Measurements from ENCODE around the gene ALDH1A1. TPM values are rescaled to one million over a fixed set of nuclear protein-coding genes. Genes with fewer than 3 reads are reported as not detected.

The ALDH1A1 gene
- total RNA-seq, 2 experiments from 2014 or later: not detected

- Mint-ChIP-seq H3K4me3 (no peak overlapping the region), H3K36me3 (no peaks in the 10 kb centered on the region), H3K27ac (no peak overlapping the region), H3K4me1 (ENCODE audit: low read depth) (no peaks in the 10 kb centered on the region), H3K27me3 (peaks cover 4% of the 10 kb centered on the region), H3K9me3 (no peaks in the 10 kb centered on the region)
- intact Hi-C loops (cut with micrococcal nuclease): no loop called here
- CTCF ChIA-PET: interaction anchor here (1.1 kb wide), 1 partner anchor 18 kb away, joined by 3 read pairs; no protein-coding TSS in a partner anchor
- POLR2A ChIA-PET: no interaction called here
- no peak for DNase-seq
These were observed 63.9 kb downstream of the ALDH1A1 start for GRCh38 chr9:72888943-72889342.

- Mint-ChIP-seq H3K27me3 (peaks cover 4% of the 10 kb centered on the region), H3K4me1 (ENCODE audit: low read depth) (no peaks in the 10 kb centered on the region), H3K27ac (no peak overlapping the region), H3K4me3 (no peak overlapping the region), H3K9me3 (no peaks in the 10 kb centered on the region), H3K36me3 (no peaks in the 10 kb centered on the region)
- no peak for DNase-seq
- ChIA-PET POLR2A (no interaction called here), CTCF (interaction anchor here (1.1 kb wide), 1 partner anchor 17 kb away, joined by 3 read pairs; no protein-coding TSS in a partner anchor)
- intact Hi-C loops (cut with micrococcal nuclease): no loop called here
These were observed 64.8 kb downstream of the ALDH1A1 start for GRCh38 chr9:72888067-72888466.

GRCh38 chr9:72886386-72886785 is 66.5 kb downstream of the ALDH1A1 start:
- no peaks in the 10 kb centered on the region for H3K36me3 Mint-ChIP-seq
- no peaks in the 10 kb centered on the region for H3K4me1 Mint-ChIP-seq (ENCODE audit: low read depth)
- intact Hi-C loops (cut with micrococcal nuclease): no loop called here
- peaks cover 4% of the 10 kb centered on the region for H3K27me3 Mint-ChIP-seq
- no peak overlapping the region for H3K4me3 Mint-ChIP-seq
- no peaks in the 10 kb centered on the region for H3K9me3 Mint-ChIP-seq
- POLR2A ChIA-PET: no interaction called here
- CTCF ChIA-PET: no interaction called here
- no peak for DNase-seq
- no peak overlapping the region for H3K27ac Mint-ChIP-seq

GRCh38 chr9:72884508-72884907 is 68.3 kb downstream of the ALDH1A1 start:
- ChIA-PET POLR2A (no interaction called here), CTCF (no interaction called here)
- H3K27ac Mint-ChIP-seq: no peak overlapping the region
- H3K4me3 Mint-ChIP-seq: no peak overlapping the region
- intact Hi-C loops (cut with micrococcal nuclease): no loop called here
- H3K9me3 Mint-ChIP-seq: no peaks in the 10 kb centered on the region
- no peaks in the 10 kb centered on the region for H3K27me3 Mint-ChIP-seq
- no peak for DNase-seq
- no peaks in the 10 kb centered on the region for H3K36me3 Mint-ChIP-seq
- H3K4me1 Mint-ChIP-seq (ENCODE audit: low read depth): no peaks in the 10 kb centered on the region

GRCh38 chr9:72883875-72884274 is 69.0 kb downstream of the ALDH1A1 start:
- no peaks in the 10 kb centered on the region for H3K36me3 Mint-ChIP-seq
- DNase-seq: no peak
- no peak overlapping the region for H3K4me3 Mint-ChIP-seq
- ChIA-PET CTCF (no interaction called here), POLR2A (no interaction called here)
- no peaks in the 10 kb centered on the region for H3K27me3 Mint-ChIP-seq
- intact Hi-C loops (cut with micrococcal nuclease): no loop called here
- H3K27ac Mint-ChIP-seq: no peak overlapping the region
- H3K4me1 Mint-ChIP-seq (ENCODE audit: low read depth): no peaks in the 10 kb centered on the region
- no peaks in the 10 kb centered on the region for H3K9me3 Mint-ChIP-seq

- H3K9me3 Mint-ChIP-seq: no peaks in the 10 kb centered on the region
- H3K36me3 Mint-ChIP-seq: no peaks in the 10 kb centered on the region
- H3K27ac Mint-ChIP-seq: no peak overlapping the region
- no peak overlapping the region for H3K4me3 Mint-ChIP-seq
- ChIA-PET CTCF (interaction anchor here (1.1 kb wide), 1 partner anchor 200 kb away, joined by 3 read pairs; no protein-coding TSS in a partner anchor), POLR2A (no interaction called here)
- no peak for DNase-seq
- H3K4me1 Mint-ChIP-seq (ENCODE audit: low read depth): no peaks in the 10 kb centered on the region
- no peaks in the 10 kb centered on the region for H3K27me3 Mint-ChIP-seq
- intact Hi-C loops (cut with micrococcal nuclease): no loop called here
These were observed 70.6 kb downstream of the ALDH1A1 start for GRCh38 chr9:72882117-72882775.

GRCh38 chr9:72880821-72881220 is 72.0 kb downstream of the ALDH1A1 start:
- intact Hi-C loops (cut with micrococcal nuclease): no loop called here
- no peaks in the 10 kb centered on the region for H3K9me3 Mint-ChIP-seq
- ChIA-PET POLR2A (no interaction called here), CTCF (no interaction called here)
- H3K27me3 Mint-ChIP-seq: no peaks in the 10 kb centered on the region
- DNase-seq: no peak
- H3K36me3 Mint-ChIP-seq: no peaks in the 10 kb centered on the region
- H3K4me1 Mint-ChIP-seq (ENCODE audit: low read depth): no peaks in the 10 kb centered on the region
- H3K27ac Mint-ChIP-seq: no peak overlapping the region
- H3K4me3 Mint-ChIP-seq: no peak overlapping the region

GRCh38 chr9:72875221-72875620 is 77.6 kb downstream of the ALDH1A1 start:
- no peak overlapping the region for H3K4me3 Mint-ChIP-seq
- no peaks in the 10 kb centered on the region for H3K9me3 Mint-ChIP-seq
- no peak for DNase-seq
- peaks cover 4% of the 10 kb centered on the region for H3K27me3 Mint-ChIP-seq
- ChIA-PET CTCF (no interaction called here), POLR2A (no interaction called here)
- H3K4me1 Mint-ChIP-seq (ENCODE audit: low read depth): no peaks in the 10 kb centered on the region
- H3K27ac Mint-ChIP-seq: no peak overlapping the region
- H3K36me3 Mint-ChIP-seq: no peaks in the 10 kb centered on the region
- intact Hi-C loops (cut with micrococcal nuclease): no loop called here

- ChIA-PET CTCF (no interaction called here), POLR2A (no interaction called here)
- peaks cover 4% of the 10 kb centered on the region for H3K27me3 Mint-ChIP-seq
- intact Hi-C loops (cut with micrococcal nuclease): loop anchor here (5.0 kb wide), 1 partner anchor 208 kb away; no protein-coding TSS in a partner anchor
- no peak overlapping the region for H3K4me3 Mint-ChIP-seq
- no peaks in the 10 kb centered on the region for H3K4me1 Mint-ChIP-seq (ENCODE audit: low read depth)
- H3K36me3 Mint-ChIP-seq: no peaks in the 10 kb centered on the region
- no peak for DNase-seq
- no peak overlapping the region for H3K27ac Mint-ChIP-seq
- no peaks in the 10 kb centered on the region for H3K9me3 Mint-ChIP-seq
These were observed 78.5 kb downstream of the ALDH1A1 start for GRCh38 chr9:72874344-72874743.

- Mint-ChIP-seq H3K27ac (no peak overlapping the region), H3K4me3 (no peak overlapping the region), H3K9me3 (no peaks in the 10 kb centered on the region), H3K4me1 (ENCODE audit: low read depth) (no peaks in the 10 kb centered on the region), H3K27me3 (peaks cover 4% of the 10 kb centered on the region), H3K36me3 (no peaks in the 10 kb centered on the region)
- CTCF ChIA-PET: interaction anchor here (0.7 to 1.1 kb wide), 2 partner anchors 16 to 592 kb away, joined by 3 read pairs; no protein-coding TSS in a partner anchor
- POLR2A ChIA-PET: no interaction called here
- intact Hi-C loops (cut with micrococcal nuclease): loop anchor here (5.0 kb wide), 1 partner anchor 209 kb away; no protein-coding TSS in a partner anchor
- no peak for DNase-seq
These were observed 79.4 kb downstream of the ALDH1A1 start for GRCh38 chr9:72873456-72873855.

GRCh38 chr9:72872718-72873117 is 80.1 kb downstream of the ALDH1A1 start:
- no peaks in the 10 kb centered on the region for H3K36me3 Mint-ChIP-seq
- no peaks in the 10 kb centered on the region for H3K4me1 Mint-ChIP-seq (ENCODE audit: low read depth)
- no peak overlapping the region for H3K27ac Mint-ChIP-seq
- peaks cover 4% of the 10 kb centered on the region for H3K27me3 Mint-ChIP-seq
- CTCF ChIA-PET: interaction anchor here (0.7 to 2.1 kb wide), 3 partner anchors 16 to 592 kb away, joined by 3 to 8 read pairs (median 3); no protein-coding TSS in a partner anchor
- DNase-seq: no peak
- no peaks in the 10 kb centered on the region for H3K9me3 Mint-ChIP-seq
- POLR2A ChIA-PET: no interaction called here
- intact Hi-C loops (cut with micrococcal nuclease): loop anchor here (5.0 kb wide), 1 partner anchor 210 kb away; no protein-coding TSS in a partner anchor
- no peak overlapping the region for H3K4me3 Mint-ChIP-seq

GRCh38 chr9:72871685-72872084 is 81.2 kb downstream of the ALDH1A1 start:
- ChIA-PET POLR2A (no interaction called here), CTCF (interaction anchor here (0.9 to 2.1 kb wide), 2 partner anchors 17 to 150 kb away, joined by 3 to 8 read pairs; no protein-coding TSS in a partner anchor)
- Mint-ChIP-seq H3K27me3 (peaks cover 6% of the 10 kb centered on the region), H3K4me1 (ENCODE audit: low read depth) (no peaks in the 10 kb centered on the region), H3K9me3 (no peaks in the 10 kb centered on the region), H3K36me3 (no peaks in the 10 kb centered on the region), H3K4me3 (no peak overlapping the region), H3K27ac (no peak overlapping the region)
- intact Hi-C loops (cut with micrococcal nuclease): loop anchor here (2.0 to 5.0 kb wide), 2 partner anchors 151 to 211 kb away; no protein-coding TSS in a partner anchor
- no peak for DNase-seq

- Mint-ChIP-seq H3K36me3 (no peaks in the 10 kb centered on the region), H3K27me3 (peaks cover 5% of the 10 kb centered on the region), H3K4me1 (ENCODE audit: low read depth) (no peaks in the 10 kb centered on the region), H3K4me3 (no peak overlapping the region), H3K27ac (no peak overlapping the region), H3K9me3 (no peaks in the 10 kb centered on the region)
- intact Hi-C loops (cut with micrococcal nuclease): no loop called here
- ChIA-PET POLR2A (no interaction called here), CTCF (interaction anchor here (0.6 kb wide), 1 partner anchor 1413 kb away, joined by 4 read pairs; no protein-coding TSS in a partner anchor)
- DNase-seq: no peak
These were observed 88.5 kb downstream of the ALDH1A1 start for GRCh38 chr9:72864327-72864726.
